H1 (cell line): ENCODE results near the gene VPS51. TPM values are rescaled to one million over a fixed set of nuclear protein-coding genes. Genes with fewer than 3 reads are reported as not detected.

Experiments used
- CEBPB ChIP-seq: IDR thresholded peaks from 2 replicates; pipeline ENCODE4 v1.6.1; 2012; ENCODE audit warnings: low read depth, low read length
- CREB1 ChIP-seq: IDR thresholded peaks from 2 replicates; pipeline ENCODE4 v1.6.1; 2012; ENCODE audit warnings: inconsistent platforms
- polyA plus RNA-seq, 7 experiments: library from polyadenylated mRNA; depleted of rRNA in 3 of 7; stranded (reverse) in 5 of 7; unstranded in 2 of 7; fragments of >200 nt in 5 of 7; fragments of 200-250 nt in 2 of 7; gene quantifications; 1 replicate in 5 of 7; 2 replicates in 1 of 7; 4 replicates in 1 of 7; pipeline versions ENCODE4 v1.2.1 to v1.2.3, GENCODE V29; 2011 to 2013; ENCODE audit warnings: missing spikeins in 2 of 7, mixed read lengths in 2 of 7
- total RNA-seq: library from RNA; stranded (reverse); fragmentation: NEBNext Ultra II Directional; extraction: Animal tissue kit (Norgen Biotek cat#: 25700); gene quantifications from 2 replicates; pipeline ENCODE4 v1.2.1, GENCODE V29; 2021

The VPS51 gene
- total and polyA plus RNA-seq, 2 of the 8 experiments (the other 6 are each of a cell fraction or from before 2014, with no cell fraction given) = 97.4 to 142 TPM

- TF ChIP-seq CREB1 = no peak
- no peak for TF ChIP-seq CEBPB
These were observed 6.4 kb upstream of the VPS51 start (continued) for GRCh38 chr11:65089621-65090020.
